ENCODE measurements around the gene CMTM5.

CMTM5 gene

DNA sequence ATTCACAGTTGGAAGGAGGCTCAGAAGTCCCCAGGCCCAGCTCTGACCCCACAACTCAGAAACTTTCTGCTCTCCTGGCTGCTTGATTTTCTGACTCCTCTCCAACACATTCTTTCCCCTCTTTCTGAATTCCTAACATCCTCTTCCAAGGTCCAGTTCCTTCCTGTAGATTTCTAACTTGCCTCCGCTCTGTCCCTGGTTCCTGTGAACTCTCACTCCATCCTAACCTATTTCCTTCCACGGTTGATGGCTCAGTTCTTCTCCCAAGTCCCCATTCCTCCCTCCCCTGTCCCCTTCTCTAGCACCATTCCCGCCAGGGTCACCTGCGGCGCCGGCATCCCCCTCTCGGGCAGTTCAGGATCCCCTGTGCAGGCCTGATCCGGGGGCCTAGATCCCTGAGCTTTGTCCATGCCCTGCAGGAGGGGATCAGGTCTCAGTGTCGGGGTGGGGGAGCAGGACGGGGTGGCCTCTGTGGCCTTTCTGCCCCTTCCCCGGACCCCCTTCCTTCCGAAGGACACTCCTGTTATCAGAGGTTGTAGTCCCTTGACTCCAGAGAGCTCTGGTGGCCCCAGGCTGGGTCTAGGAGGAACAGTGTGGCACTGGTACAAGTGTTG, 18.2 kb upstream of the CMTM5 start:
- no peak for DNase-seq

GRCh38 chr14:23359167-23359626, 17.6 kb upstream of the CMTM5 start:
- no peak for DNase-seq

DNA sequence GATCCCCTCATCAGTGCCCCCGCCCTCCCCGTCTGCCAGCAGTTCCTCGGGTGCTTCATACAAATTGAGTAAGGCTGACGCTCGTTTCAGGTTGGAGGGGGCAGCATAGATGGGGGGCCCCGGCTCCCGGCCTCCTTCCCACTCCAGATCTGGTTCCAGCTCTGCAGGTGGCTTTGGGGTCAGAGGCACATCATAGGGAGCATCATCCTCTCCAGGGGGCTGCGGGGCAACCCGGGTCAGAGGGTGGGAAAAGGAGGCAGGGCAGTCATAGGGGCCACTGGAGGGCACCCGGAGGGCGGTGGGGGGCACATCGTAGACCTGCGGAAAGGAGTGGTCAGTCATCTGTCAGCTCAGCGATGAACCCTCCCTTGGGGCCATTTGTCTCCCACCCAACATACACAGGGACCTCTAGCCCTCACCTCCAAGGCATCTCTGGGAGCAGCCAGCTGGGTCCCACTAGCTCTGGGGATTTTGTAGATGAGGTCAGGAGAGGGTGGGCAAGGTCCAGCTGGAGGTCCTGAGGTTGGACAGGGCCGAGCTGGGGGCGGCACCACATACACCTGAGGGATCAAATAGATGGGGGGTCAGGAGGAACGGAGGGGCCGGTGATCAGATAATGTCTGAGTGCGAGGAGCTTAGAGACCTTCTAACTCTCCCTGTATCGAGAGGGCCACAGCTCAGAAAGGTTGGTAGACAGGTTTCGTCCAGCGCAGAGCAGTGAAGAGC, 17.0 kb upstream of the CMTM5 start:
- no peak for DNase-seq

DNA sequence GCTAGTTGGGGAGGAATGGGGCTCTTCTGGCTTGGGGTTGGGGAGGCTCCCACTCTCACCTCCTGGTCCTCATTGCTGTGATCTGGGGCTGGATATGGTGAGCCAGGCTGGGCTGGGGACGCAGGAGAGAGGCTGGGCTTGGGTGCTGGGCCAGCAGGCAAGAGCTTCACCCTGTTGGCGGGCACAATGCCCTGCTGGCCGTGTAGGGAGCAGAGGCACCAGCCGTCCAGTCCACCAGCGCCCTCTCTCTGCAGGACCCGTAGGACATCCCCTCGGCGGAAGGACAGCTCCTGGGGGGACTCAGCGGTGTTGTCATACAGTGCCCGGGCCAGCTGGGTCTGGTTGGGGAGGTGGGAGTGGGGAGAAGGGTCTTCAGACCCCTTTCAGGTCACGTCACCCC, 16.4 kb upstream of the CMTM5 start:
- DNase-seq = no peak

GRCh38 chr14:23361320-23361719, 15.5 kb upstream of the CMTM5 start:
- no peak for DNase-seq

GRCh38 chr14:23361763-23362162, 15.1 kb upstream of the CMTM5 start:
- DNase-seq = no peak

DNA sequence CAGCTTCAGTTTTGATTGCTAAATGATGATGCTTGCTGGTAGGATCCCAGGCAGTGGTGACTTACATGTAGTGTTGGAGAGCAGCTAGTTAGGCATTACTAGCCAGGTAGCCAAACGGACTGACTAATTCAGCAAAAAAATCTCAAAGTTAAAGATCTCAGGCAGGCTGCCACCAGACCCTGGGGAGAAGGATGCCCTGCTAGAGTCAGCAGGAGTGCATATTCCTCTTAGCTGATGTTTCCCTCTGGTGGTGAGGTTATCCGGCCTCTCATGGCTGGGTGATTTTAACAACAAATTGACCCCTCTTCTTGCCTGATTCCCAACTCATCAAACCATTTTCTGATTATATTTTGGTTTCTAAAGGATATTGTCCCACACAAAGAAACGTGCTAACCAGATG, 14.6 kb upstream of the CMTM5 start:
- DNase-seq = no peak

DNA sequence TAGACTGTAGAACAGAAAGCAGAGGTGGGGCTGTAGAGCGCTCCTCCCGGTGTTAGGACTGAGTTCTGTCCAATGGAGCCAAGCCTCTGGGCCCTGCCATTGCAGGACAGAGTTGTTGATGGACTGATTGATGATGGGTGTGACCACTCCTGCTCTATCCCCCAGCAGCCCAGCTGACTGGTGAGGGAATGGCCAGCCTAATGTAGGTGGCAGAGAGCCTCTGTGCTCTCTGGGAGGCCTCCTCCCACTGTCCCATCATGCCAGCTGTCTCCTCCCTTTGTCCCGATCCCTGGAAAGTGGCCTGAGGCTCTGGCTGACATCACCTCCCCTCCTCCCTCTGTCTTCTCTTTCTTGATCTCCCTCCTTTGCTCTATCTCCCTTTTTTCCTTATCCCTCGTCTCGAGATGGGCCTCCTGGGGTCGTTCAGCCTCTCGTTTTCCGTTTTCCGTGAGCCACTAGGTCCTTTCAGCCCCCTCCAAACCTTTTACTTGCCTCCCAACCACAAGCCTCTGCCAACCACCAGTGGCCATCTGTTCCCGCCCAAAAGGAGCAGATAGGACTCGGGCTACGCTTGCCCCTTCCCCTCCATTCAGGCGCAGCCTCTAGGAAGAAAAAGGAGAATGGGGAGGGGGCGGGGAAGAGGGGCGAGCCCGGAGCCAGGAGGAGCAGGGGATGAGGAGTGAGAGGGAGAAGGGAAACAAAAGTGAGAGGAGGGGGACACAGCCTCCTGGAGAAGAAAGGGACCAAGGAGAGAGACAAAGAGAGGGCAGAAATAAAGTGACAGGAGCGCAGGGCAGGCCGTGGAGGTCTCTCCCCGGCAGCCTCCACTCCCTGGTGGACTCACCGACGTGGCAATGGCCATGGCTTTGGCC, 12.4 kb upstream of the CMTM5 start:
- DNase-seq = no peak

- no peak for DNase-seq
Observed at GRCh38 chr14:23365036-23365731, 11.7 kb upstream of the CMTM5 start, which contains the start of gene EFS. TSS of gene EFS (minus strand) at chr14:23365172. CDS start at chr14:23365025, 147 bp downstream.

- DNase-seq = no peak
Observed at GRCh38 chr14:23365732-23366425, 11.0 kb upstream of the CMTM5 start.

DNA sequence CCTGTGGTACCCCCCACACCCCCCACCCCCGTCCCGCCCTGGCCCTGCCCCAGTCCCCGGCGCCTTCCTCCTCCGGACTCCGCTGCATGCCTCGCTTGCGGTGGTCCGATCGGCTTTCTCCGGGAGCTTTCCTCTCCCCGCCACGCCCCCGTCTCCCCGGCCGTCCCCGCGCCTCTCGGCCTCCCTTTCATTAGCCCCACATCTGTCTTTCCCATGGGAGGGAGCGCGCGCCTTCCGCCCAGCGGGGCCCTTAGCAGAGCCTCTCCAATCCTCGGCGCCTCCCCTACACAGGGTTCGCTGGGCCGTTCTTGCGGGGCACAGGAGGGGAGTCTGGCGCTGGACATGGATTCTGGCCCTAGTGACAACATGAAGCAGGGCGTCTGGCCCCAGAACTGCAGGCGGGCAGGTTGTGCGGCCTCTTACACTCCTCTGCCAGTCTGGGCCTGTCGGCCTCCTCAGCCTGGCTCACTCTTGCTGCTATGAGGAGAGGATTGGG, 10.4 kb upstream of the CMTM5 start:
- no peak for DNase-seq

DNA sequence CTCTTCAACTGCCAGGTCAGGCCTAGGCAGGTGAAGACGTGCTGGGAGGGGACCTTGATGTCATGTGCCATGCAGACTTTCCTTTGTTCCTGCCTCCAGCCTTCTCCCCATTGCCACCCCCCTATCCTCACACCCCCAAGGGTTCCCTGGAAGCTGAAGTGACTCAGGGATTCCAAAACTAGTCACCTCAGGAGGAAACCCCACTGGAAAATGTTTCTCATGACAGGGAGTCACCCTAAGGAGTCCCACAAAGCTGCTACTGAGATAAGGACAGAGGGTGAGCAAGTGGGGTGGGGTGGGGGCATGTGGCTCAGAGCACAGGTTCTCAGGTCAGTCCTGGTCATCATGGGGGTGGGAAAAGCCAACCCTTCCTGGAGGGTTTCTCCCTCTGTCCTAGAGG, 6.6 kb upstream of the CMTM5 start:
- no peak for DNase-seq

GRCh38 chr14:23371865-23372264, 5.0 kb upstream of the CMTM5 start:
- no peak for DNase-seq

DNA sequence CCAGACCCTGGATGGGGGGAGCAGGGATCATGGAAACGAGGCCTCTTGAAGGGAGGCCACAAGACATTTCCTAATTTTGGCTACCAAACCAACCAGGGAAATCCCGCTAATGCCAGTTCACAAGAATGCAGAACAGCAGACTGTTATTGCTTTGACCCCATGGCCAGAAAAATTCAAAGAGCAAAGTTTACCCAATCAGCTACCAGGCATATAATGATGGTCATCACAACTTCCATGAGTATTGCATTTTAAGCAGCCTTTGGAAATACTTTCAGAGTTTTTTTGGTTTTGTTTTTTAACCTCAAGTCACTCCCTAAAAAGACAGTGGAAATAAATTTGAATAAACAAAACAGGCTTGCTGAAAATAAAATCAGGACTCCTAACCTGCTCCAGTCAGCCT, 4.3 kb upstream of the CMTM5 start, which contains the start of gene IL25:
Gene IL25, plus strand, starts transcription at position 301 of the 400 bp plus-strand sequence.
- DNase-seq = no peak

DNA sequence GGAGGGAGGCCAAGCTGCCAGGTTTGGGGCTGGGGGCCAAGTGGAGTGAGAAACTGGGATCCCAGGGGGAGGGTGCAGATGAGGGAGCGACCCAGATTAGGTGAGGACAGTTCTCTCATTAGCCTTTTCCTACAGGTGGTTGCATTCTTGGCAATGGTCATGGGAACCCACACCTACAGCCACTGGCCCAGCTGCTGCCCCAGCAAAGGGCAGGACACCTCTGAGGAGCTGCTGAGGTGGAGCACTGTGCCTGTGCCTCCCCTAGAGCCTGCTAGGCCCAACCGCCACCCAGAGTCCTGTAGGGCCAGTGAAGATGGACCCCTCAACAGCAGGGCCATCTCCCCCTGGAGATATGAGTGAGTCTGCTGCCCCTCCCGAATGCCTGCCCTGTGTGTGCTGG, 3.8 kb upstream of the CMTM5 start:
- no peak for DNase-seq

DNA sequence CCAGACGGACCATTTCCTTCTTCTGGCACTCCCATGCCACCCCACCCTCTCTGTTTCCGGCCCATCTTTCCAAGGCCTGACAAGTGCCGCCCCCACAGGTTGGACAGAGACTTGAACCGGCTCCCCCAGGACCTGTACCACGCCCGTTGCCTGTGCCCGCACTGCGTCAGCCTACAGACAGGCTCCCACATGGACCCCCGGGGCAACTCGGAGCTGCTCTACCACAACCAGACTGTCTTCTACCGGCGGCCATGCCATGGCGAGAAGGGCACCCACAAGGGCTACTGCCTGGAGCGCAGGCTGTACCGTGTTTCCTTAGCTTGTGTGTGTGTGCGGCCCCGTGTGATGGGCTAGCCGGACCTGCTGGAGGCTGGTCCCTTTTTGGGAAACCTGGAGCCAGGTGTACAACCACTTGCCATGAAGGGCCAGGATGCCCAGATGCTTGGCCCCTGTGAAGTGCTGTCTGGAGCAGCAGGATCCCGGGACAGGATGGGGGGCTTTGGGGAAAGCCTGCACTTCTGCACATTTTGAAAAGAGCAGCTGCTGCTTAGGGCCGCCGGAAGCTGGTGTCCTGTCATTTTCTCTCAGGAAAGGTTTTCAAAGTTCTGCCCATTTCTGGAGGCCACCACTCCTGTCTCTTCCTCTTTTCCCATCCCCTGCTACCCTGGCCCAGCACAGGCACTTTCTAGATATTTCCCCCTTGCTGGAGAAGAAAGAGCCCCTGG, 1.2 kb upstream of the CMTM5 start:
- no peak for DNase-seq

GRCh38 chr14:23377198-23377550, 328 bp downstream of the CMTM5 start:
- no peak for DNase-seq

- no peak for DNase-seq
Observed at GRCh38 chr14:23377573-23378563, 1.0 kb downstream of the CMTM5 start.

DNA sequence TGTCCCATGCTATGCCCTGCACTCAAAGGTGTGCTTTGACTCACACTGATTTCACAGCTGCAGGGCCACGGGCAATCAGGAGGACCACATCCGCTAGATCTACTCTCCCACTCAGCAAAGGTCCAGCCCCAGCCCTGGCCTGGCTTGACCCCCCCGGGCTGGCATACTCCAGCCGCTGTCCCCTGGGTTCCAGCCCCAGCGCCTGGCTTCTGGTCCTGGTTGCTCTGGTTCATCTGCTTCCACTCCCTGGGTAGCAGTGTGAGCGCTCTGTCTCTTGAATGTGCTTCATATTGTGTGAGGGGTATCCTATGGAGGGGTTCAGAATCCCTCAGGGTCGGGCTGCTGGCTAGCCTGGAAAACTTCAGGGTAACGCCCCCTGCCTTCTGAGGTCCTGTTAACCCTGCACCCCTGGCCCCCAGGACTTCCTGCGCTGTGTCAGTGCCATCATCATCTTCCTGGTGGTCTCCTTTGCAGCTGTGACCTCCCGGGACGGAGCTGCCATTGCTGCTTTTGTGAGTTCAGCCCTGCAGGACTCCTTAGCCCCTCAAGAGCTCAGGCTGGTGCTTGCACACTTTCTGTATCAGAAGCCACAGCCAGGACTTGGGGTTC, 1.9 kb downstream of the CMTM5 start:
- DNase-seq = no peak
